A673 (cell line): ENCODE results near the gene SGK1.

Experiments
- EZH2 ChIP-seq: fragments of 200-600 bp; sonication (generic); IDR thresholded peaks from 2 replicates; pipeline ENCODE4 v1.6.1; 2017; ENCODE audit warnings: borderline replicate concordance, low read depth, mild to moderate bottlenecking, mixed read lengths, antibody characterized with exemption, low read length; ENCODE audit not compliant: poor library complexity, severe bottlenecking
- TF ChIP-seq, protein P1 (sequence below): fragments of 300-800, 200-600 bp; sonication (generic); conservative IDR thresholded peaks from 2 replicates; pipeline ENCODE4 v1.5.1; 2017; ENCODE audit warnings: low read depth, mild to moderate bottlenecking, antibody characterized with exemption, low read length, moderate library complexity, mixed read lengths

GRCh38 chr6:134307870-134308269 is 10.0 kb downstream of the SGK1 start:
- TF ChIP-seq, protein P1, sequence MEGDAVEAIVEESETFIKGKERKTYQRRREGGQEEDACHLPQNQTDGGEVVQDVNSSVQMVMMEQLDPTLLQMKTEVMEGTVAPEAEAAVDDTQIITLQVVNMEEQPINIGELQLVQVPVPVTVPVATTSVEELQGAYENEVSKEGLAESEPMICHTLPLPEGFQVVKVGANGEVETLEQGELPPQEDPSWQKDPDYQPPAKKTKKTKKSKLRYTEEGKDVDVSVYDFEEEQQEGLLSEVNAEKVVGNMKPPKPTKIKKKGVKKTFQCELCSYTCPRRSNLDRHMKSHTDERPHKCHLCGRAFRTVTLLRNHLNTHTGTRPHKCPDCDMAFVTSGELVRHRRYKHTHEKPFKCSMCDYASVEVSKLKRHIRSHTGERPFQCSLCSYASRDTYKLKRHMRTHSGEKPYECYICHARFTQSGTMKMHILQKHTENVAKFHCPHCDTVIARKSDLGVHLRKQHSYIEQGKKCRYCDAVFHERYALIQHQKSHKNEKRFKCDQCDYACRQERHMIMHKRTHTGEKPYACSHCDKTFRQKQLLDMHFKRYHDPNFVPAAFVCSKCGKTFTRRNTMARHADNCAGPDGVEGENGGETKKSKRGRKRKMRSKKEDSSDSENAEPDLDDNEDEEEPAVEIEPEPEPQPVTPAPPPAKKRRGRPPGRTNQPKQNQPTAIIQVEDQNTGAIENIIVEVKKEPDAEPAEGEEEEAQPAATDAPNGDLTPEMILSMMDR: no peak
- no peak for TF ChIP-seq EZH2
